NCI-H526 treated with DMSO at 0.1 percent for 48 hours (cell line): ENCODE results near the gene FNDC3A.
A peak's percentile ranks its signal among the peaks of the same experiment; 100 is the strongest.
"Not testable (repeated sequence)": the region's sequence is repeated elsewhere in the genome, so short reads cannot be mapped to it uniquely, and the experiment has no call there.

Experiments
- DNase-seq: peaks from one replicate; lab custom pipeline; 2025; lab: John Stamatoyannopoulos, UW

The FNDC3A gene

GRCh38 chr13:49044836-49045235, 69.1 kb downstream of the FNDC3A start:
- no peak for DNase-seq

DNA sequence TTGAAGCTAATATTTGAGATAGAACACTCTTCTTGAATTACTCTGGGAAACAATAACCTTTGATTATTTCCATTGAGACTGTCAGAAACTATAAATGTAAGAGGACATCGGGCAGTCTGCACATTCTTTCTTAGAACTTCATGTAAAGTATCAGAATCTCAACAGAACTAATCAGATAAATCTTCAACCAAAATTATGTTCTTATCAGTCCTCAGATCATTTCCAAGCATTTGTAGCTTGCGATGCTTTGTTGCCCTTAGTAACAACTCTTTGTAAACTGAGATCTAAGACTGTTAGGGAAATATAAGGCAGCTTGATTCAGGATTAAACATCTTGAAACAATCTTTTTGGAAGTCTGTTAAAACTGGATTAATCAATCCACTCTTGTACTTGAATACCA, 70.3 kb downstream of the FNDC3A start:
- DNase-seq, result no peak

GRCh38 chr13:49046519-49046918, 70.8 kb downstream of the FNDC3A start:
- no peak for DNase-seq

GRCh38 chr13:49052813-49053212, 77.1 kb downstream of the FNDC3A start:
- DNase-seq, result no peak

DNA sequence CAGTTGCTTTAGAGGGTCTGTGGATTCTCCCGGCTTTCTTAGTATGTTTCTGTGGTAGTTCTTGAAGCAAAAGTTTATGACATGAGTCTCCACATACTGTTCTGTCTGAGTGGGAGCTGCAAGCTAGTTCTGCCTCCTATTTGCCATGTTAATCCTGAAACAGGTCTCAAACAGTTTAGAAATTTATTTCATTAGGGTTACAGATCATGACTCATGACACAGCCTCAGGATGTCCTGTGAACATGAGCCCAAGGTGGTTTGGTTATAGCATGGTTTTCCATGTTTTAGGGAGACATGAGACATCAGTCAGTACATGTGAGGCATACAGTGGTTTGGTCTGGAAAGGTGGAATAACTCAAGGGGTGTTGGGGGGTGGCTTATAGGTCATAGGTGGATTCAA, 77.5 kb downstream of the FNDC3A start:
- DNase-seq, result no peak

- DNase-seq, result no peak
These were observed 78.2 kb downstream of the FNDC3A start for GRCh38 chr13:49053906-49054305.

- DNase-seq, result no peak
These were observed 79.3 kb downstream of the FNDC3A start for GRCh38 chr13:49055021-49055420.

DNA sequence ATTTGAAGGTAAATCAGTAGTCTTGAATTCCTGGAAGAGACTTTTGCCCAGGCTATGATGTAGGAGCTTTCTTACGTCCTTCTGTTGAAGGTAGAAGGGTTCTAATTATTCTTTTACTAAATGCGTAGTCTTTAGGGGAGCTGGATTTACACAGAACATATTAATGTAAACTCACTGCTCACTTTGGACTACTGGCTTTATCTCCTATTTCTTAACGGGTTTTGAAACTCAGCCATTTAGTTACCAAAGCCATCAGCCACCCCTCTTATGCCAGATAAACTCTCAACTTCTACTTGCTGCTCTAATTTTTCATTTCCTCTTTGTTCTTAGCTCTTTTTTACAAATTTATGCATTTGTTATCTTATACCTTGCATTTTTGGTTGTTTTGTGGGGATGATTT, 81.5 kb downstream of the FNDC3A start:
- no peak for DNase-seq

DNA sequence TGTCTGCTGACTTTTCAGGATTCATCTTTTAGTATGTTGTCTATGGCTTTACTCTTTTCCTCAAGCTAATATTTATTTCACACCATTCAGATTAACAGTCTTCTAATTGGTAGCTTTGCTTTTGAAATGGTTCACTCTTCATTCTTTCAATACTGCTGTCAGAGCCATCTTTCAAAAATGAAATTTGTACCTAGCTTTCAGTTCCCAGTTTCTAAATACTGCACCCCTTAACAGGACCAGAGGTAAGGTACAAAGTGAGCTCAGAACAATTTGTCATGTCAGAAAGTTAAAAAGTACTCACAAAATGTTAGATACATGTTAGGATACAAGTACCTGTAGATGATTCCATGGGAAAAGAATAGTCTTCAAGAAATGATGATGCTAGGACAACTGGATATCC, 83.0 kb downstream of the FNDC3A start:
- no peak for DNase-seq

GRCh38 chr13:49060678-49061387, 85.1 kb downstream of the FNDC3A start:
- no peak for DNase-seq

DNA sequence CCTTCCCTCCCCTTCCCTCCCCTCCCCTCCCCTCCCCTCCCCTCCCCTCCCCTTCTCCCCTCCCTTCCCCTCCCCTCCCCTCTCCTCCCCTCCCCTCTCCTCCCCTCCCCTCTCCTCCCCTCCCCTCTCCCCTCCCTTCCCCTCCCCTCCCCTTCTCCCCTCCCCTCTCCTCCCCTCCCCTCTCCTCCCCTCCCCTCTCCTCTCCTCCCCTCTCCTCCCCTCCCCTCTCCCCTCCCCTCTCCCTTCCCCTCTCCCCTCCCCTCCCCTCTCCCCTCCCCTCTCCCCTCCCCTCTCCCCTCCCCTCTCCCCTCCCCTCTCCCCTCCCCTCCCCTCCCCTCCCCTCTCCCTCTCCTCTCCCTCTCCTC, 85.7 kb downstream of the FNDC3A start:
- DNase-seq, result not testable (repeated sequence)

DNA sequence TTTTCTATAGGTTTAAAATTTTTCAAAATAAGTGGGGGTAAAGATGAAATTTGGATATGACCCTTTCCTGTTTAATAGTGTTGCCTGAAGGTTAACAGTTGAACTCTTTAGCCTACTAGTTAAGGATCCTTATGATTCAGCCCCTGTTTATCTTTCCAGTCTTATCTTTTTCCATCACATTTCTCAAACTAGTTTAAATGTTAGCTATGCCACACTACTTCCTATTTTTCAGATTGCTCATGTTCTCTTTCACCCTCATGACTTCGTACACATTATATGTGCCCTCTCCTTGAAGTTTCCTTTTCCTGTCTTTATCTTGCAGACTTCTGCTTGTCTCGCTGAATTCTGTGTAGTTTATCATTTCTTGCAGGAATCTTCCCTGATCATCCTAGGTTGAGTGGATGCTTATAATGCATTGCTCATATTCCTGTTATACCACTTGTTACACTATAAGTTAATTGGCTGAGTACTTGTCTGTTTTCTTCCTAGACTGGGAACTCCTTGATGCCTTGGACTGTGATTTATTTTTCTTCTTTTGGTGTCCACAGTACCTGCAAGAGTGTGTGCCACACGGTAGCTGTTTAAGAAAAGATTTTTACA, 86.7 kb downstream of the FNDC3A start:
- no peak for DNase-seq

DNA sequence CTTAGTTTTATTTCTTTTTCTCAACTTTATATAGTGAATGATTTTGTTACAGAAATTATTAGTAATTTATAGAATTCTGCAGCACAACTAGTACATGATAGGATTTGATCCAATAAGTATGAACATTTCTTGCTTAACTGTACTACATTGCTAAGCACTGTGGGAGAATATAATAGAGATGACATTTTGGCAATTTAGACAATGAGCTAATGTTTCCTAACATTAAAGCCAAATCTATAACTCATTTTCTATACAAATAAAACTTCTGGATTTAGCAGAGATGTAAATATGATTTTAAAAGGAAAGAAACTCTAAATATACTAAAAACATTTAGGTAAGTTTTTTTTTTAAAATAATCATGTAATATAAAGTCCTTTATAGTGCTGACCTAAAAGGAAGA, 87.3 kb downstream of the FNDC3A start:
- DNase-seq, result no peak

GRCh38 chr13:49063497-49063896, 87.8 kb downstream of the FNDC3A start:
- no peak for DNase-seq

DNA sequence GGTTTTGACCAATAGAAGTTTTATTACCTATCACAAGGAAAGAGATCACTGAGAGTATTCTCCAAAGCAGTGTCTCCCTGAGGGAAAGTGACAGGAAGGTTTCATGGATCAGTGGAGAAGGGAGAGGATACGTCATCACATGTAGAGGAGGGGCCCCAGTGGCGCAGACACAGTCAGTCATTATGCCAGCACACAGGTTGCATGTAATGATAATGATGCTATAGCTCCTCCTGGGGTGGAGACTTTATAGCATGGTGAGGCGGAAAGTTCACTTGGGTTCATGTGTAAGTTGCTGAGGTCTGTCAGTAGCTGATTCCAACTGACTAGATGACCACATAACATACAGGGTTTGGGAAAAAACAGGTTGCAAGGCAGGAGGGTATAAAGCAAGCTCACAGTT, 88.8 kb downstream of the FNDC3A start:
- peak; percentile 14 for DNase-seq

DNA sequence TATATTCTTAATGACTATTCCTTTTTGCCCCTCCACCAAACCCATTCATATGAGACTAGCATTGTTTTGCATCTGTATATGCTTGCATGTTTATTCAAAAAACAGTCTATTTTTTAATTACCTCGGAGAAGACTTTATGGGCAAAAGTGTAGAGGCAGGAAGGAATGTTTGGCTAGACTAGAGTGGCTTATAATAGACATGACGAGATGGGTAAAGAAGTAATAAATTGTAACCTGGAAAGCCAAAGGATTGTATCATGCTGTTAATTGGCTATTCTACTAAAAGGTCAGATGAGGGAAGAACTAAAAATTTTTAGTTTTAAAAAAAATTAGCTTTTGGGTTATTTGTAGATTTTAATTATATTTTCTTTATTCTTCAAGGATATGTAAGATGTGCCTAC, 91.1 kb downstream of the FNDC3A start:
- DNase-seq, result no peak

GRCh38 chr13:49068498-49068897, 92.8 kb downstream of the FNDC3A start:
- not testable (repeated sequence) for DNase-seq

- not testable (repeated sequence) for DNase-seq
These were observed 94.3 kb downstream of the FNDC3A start for GRCh38 chr13:49070021-49070420.

- no peak for DNase-seq
These were observed 95.7 kb downstream of the FNDC3A start for GRCh38 chr13:49071341-49071937.

DNA sequence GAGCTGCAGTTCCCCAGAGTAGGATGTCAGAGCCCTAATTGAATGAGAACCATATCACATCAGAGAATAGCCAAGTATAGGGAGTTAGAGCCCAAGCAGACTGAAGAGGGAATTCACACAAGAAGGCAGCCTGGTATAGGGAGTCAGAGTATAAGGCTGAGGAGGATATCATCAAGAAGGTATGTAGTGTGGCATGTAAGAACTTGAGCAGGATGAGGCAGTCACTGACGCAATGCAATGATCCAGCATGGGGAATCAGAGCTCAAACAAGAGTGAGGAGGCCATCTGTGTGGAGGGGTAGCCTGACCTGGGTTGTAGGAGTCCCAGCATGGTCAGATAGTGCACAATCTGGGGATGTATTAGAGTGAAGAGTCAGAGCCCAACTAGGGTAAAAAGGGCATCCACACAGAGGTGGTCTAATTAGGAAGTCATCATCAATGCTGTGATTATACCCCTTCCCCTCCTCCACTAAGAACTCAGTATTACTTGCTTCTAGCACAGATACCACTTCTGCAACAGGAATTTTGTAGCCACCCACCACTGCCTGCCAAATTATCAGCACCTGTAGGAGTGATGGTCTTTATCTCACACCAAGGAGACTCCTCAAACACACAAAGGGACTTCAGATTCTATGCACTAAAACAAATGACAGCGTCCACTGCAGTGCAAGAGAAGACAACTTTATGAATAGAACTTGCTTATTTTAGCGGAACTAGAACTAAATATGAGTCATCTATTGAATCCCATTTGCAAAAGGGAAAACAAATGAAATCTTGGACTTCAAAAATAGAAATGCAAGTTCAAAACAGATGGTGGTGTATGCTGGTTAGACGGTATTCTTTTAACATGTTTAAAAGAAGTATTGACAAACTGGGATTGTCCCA, 107.2 kb downstream of the FNDC3A start:
- no peak for DNase-seq

- no peak for DNase-seq
These were observed 109.2 kb downstream of the FNDC3A start for GRCh38 chr13:49084961-49085360.

- DNase-seq, result no peak
These were observed 111.0 kb downstream of the FNDC3A start for GRCh38 chr13:49086722-49087121.

DNA sequence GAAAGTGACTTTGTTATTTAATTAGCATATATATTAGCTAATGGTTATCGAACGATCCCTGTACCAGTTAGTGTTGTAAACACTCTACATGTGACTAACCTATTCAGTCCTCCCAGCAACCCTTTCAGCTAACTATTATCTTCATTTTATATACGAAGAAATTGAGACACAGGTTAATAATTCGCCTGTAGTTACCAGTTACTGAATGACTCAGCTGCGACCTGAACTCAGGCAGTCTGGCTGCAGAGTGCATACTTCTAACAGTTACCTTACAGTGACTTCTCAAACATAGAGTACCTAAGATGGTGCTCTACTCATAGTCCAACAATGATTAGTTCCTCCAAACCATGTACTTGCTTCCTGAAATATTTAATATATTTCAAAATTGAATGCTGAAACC, 117.7 kb downstream of the FNDC3A start:
- no peak for DNase-seq
